ENCODE data around the gene ERGIC3.

The ERGIC3 gene

GRCh38 chr20:35603695-35604448 lies 62.0 kb downstream of the ERGIC3 start:
- CTCF ChIA-PET: interaction anchor here (0.6 to 0.7 kb wide), 5 partner anchors 8 to 35 kb away, joined by 3 to 4 read pairs (median 3); partner anchors contain the start of gene SPAG4
- no peaks in the 10 kb centered on the region for H3K4me1 ChIP-seq (ENCODE audit: control insufficient read depth, insufficient read depth, low read length)
- TF ChIP-seq ZNF521 (tag by site-specific recombination; IDR thresholded peaks at IDR 0.05): no peak
- no peak for TF ChIP-seq SCRT2 (tag by site-specific recombination; IDR thresholded peaks at IDR 0.05)
- no peak for TF ChIP-seq SP2 (tag by site-specific recombination; IDR thresholded peaks at IDR 0.05)
- TF ChIP-seq ZBTB17 (tag by site-specific recombination; IDR thresholded peaks at IDR 0.05): no peak
- TF ChIP-seq ZFHX2 (tag by site-specific recombination; conservative IDR thresholded peaks at IDR 0.05): no peak
- TF ChIP-seq ZNF600 (tag by site-specific recombination; IDR thresholded peaks at IDR 0.05): no peak
- no peak for TF ChIP-seq ZNF223 (tag by site-specific recombination; IDR thresholded peaks at IDR 0.05)
- no peak for TF ChIP-seq ZSCAN30 (tag by site-specific recombination; IDR thresholded peaks at IDR 0.05)
- no peak for TF ChIP-seq SCRT1 (tag by site-specific recombination; IDR thresholded peaks at IDR 0.05; ENCODE audit: borderline replicate concordance)
- no peak for TF ChIP-seq ZNF221 (tag by site-specific recombination; IDR thresholded peaks at IDR 0.05; ENCODE audit: borderline replicate concordance)
- TF ChIP-seq ZSCAN5A (tag by site-specific recombination; IDR thresholded peaks at IDR 0.05): no peak
- no peak for TF ChIP-seq ZNF645 (tag by site-specific recombination; IDR thresholded peaks at IDR 0.05)
- TF ChIP-seq ZNF639 (tag by site-specific recombination; IDR thresholded peaks at IDR 0.05): no peak
- no peak for TF ChIP-seq ZBTB44 (tag by site-specific recombination; IDR thresholded peaks at IDR 0.05)

DNA sequence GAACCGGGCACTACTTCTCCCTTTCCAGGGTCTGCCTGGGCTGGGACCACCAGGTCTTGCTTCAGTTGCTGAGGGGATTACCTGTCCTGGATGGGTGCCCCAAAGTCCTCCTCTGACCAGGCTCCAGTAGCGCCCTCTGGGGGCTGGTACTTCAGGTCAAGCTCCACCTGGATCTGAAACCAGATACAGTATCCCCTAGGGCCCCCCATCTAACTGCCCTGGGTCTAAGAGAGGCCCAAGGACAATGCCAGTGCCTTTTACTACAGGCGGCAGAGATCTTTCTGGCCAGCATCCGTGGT lies 62.5 kb downstream of the ERGIC3 start:
- no peaks in the 10 kb centered on the region for H3K36me3 ChIP-seq (ENCODE audit: control insufficient read depth in 2 of 2, insufficient read depth in 1 of 2, low read length in 2 of 2)
- no peak overlapping the region for H3K27ac ChIP-seq (ENCODE audit: extremely low read depth, low read depth, low read length)
- H3K4me3 ChIP-seq (ENCODE audit: low read depth, low read length): no peak overlapping the region
- POLR2A ChIA-PET: interaction anchor here (1.0 to 2.6 kb wide), 2 partner anchors 12 to 61 kb away, joined by 6 to 10 read pairs; partner anchors contain the start of gene SPAG4
- no peaks in the 10 kb centered on the region for H3K4me1 ChIP-seq (ENCODE audit: control insufficient read depth, insufficient read depth, low read length)
- CTCF ChIA-PET: interaction anchor here (0.6 to 1.0 kb wide), 6 partner anchors 8 to 63 kb away, joined by 3 to 6 read pairs (median 3); partner anchors contain the start of genes ERGIC3 and SPAG4
- H3K9me3 ChIP-seq (ENCODE audit: control insufficient read depth, insufficient read depth, low read depth, low read length): no peaks in the 10 kb centered on the region
- no peak for TF ChIP-seq GFI1B (tag by site-specific recombination; IDR thresholded peaks at IDR 0.05)
- no peak for TF ChIP-seq ZNF350 (tag by site-specific recombination; IDR thresholded peaks at IDR 0.05)
- no peak for TF ChIP-seq PBX3 (CRISPR knock-in tag; IDR thresholded peaks at IDR 0.05)
- no peak for TF ChIP-seq ZNF266 (tag by site-specific recombination; IDR thresholded peaks at IDR 0.05; ENCODE audit: low read depth)
- TF ChIP-seq ZNF560 (tag by site-specific recombination; IDR thresholded peaks at IDR 0.05; ENCODE audit: borderline replicate concordance): no peak
- TF ChIP-seq ZNF600 (tag by site-specific recombination; IDR thresholded peaks at IDR 0.05): no peak
- TF ChIP-seq ZNF639 (tag by site-specific recombination; IDR thresholded peaks at IDR 0.05): no peak
- TF ChIP-seq REST (tag by site-specific recombination; IDR thresholded peaks at IDR 0.05): no peak
- no peak for TF ChIP-seq ZNF654 (tag by site-specific recombination; IDR thresholded peaks at IDR 0.05; ENCODE audit: low read depth)
- TF ChIP-seq ZBTB7A (tag by site-specific recombination; IDR thresholded peaks at IDR 0.05; ENCODE audit: low read depth): no peak

More at GRCh38 chr20:35603695-35604448, 62.0 kb downstream of the ERGIC3 start:
- POLR2A ChIA-PET: interaction anchor here (2.6 kb wide), 1 partner anchor 12 kb away, joined by 10 read pairs; the partner anchor contains the start of gene SPAG4
- Histone ChIP-seq H3K9me3 (ENCODE audit: control insufficient read depth, insufficient read depth, low read depth, low read length) (no peaks in the 10 kb centered on the region), H3K4me3 (ENCODE audit: low read depth, low read length) (no peak overlapping the region), H3K36me3 (ENCODE audit: control insufficient read depth in 2 of 2, insufficient read depth in 1 of 2, low read length in 2 of 2) (no peaks in the 10 kb centered on the region), H3K27ac (ENCODE audit: extremely low read depth, low read depth, low read length) (no peak overlapping the region)

All from HEK293 (cell line).